Neural progenitor cell (in vitro differentiated cells): Measurements from ENCODE around the gene SRCIN1.

Experiments used
- CTCF ChIP-seq: fragments of 200-600 bp; sonication (generic); IDR thresholded peaks from 2 replicates; pipeline ENCODE4 v1.5.1; 2017; ENCODE audit warnings: antibody characterized with exemption, mild to moderate bottlenecking
- EZH2phosphoT487 ChIP-seq: fragments of 200-600 bp; sonication (generic); IDR thresholded peaks from 2 replicates; pipeline ENCODE4 v1.6.1; 2017; ENCODE audit warnings: antibody characterized with exemption

DNA sequence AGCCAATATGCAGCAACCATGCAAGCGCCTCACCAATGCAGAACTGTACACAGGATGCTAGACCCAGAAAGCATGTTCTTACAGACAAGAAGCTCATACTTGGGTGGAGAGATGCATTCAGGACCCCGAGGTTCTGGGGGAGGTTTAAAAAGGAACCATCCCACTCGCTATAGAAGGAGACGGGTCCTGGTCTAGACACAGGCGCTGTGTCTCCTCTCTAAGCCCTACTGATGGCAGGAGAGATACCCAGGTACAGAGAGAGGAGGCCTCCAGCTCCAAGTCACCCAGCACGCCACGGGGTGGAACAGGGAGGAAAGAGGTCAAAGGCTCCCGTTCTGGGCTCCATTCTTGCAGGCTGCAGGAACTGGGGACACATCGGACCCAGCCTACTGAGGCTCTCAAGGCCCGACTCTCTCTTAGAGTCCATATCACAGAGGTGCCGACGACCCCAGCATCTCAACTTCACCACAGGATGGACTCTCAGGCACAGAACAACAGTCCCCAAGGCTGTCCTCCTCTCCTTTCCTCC, 28.0 kb downstream of the SRCIN1 start:
- TF ChIP-seq CTCF (no peak), EZH2phosphoT487 (no peak)
